ENCODE measurements around the gene TIMP2. TPM values are rescaled to one million over a fixed set of nuclear protein-coding genes. Genes with fewer than 3 reads are reported as not detected.

TIMP2 gene
- total and polyA plus RNA-seq, 4 donors = 47.5 to 176 (median 91.9) TPM

DNA sequence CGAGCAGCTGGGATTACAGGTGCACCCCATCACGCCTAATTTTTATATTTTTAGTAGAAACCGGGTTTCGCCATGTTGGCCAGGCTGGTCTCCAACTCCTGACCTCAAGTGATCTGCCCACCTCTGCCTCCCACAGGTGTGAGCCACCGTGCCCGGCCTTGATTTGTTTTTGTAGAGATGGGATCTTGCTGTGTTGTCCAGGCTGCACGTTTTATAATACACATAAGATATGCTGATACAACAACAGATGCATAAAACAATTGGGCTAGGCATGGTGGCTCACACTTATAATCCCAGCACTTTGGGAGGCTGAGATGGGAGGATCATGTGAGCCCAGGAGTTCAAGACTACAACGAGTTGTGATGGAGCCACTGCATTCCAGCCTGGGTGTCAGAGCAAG lies 90.6 kb downstream of the TIMP2 start:
- TF ChIP-seq, protein P1, sequence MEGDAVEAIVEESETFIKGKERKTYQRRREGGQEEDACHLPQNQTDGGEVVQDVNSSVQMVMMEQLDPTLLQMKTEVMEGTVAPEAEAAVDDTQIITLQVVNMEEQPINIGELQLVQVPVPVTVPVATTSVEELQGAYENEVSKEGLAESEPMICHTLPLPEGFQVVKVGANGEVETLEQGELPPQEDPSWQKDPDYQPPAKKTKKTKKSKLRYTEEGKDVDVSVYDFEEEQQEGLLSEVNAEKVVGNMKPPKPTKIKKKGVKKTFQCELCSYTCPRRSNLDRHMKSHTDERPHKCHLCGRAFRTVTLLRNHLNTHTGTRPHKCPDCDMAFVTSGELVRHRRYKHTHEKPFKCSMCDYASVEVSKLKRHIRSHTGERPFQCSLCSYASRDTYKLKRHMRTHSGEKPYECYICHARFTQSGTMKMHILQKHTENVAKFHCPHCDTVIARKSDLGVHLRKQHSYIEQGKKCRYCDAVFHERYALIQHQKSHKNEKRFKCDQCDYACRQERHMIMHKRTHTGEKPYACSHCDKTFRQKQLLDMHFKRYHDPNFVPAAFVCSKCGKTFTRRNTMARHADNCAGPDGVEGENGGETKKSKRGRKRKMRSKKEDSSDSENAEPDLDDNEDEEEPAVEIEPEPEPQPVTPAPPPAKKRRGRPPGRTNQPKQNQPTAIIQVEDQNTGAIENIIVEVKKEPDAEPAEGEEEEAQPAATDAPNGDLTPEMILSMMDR (IDR thresholded peaks at IDR 0.05; ENCODE audit: control extremely low read depth, extremely low read depth) = no peak
- Histone ChIP-seq H3K9me3 (ENCODE audit: control insufficient read depth in 4 of 4, insufficient read depth in 3 of 4, low read length in 3 of 4) (no peaks in the 10 kb centered on the region), H3K27me3 (ENCODE audit: control insufficient read depth in 3 of 3, insufficient read depth in 3 of 3, low read length in 2 of 3) (no peaks in the 10 kb centered on the region), H3K36me3 (ENCODE audit: control insufficient read depth in 4 of 4, insufficient read depth in 4 of 4, low read length in 4 of 4) (peaks cover 27 to 50% (median 44%) of the 10 kb centered on the region in 4 donors), H3K27ac (ENCODE audit: low read depth in 1 of 2, low read length in 1 of 2) (no peak overlapping the region), H3K4me1 (ENCODE audit: control insufficient read depth in 5 of 5, insufficient read depth in 5 of 5, low read length in 5 of 5) (peaks cover 0 to 12% (median 10%) of the 10 kb centered on the region in 5 donors), H3K9ac (ENCODE audit: insufficient read depth in 1 of 2, low read length in 2 of 2) (no peak overlapping the region), H3K4me3 (no peak overlapping the region)
- 94 to 95% methylated on average over 8 of the region's 8 CpGs for WGBS, 2 donors
- ATAC-seq (ENCODE audit: insufficient read depth, low FRiP score) = no peak
- no peak for DNase-seq

DNA sequence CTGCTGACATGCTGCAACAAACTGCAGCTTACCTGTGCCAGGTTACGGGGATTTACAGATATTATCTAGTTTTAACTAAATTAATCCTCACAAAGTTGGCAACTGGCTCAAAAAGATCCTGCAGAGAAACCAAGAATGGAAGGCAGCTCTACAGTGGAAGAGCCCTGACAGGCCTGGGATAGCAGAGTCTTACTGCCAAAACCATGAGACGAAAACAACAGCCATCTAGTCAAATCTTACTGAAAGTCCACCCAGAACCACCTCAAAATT lies 92.7 kb downstream of the TIMP2 start:
- TF ChIP-seq, protein P1 (IDR thresholded peaks at IDR 0.05; ENCODE audit: control extremely low read depth, extremely low read depth) = no peak
- 92 to 95% methylated on average over 2 of the region's 2 CpGs for WGBS, 2 donors

GRCh38 chr17:78831688-78832540 lies 93.3 kb downstream of the TIMP2 start:
- Histone ChIP-seq H3K9ac (ENCODE audit: insufficient read depth in 1 of 2, low read length in 2 of 2) (no peak overlapping the region), H3K27ac (ENCODE audit: low read depth in 1 of 2, low read length in 1 of 2) (no peak overlapping the region), H3K9me3 (ENCODE audit: control insufficient read depth in 4 of 4, insufficient read depth in 3 of 4, low read length in 3 of 4) (no peaks in the 10 kb centered on the region), H3K4me3 (no peak overlapping the region), H3K36me3 (ENCODE audit: control insufficient read depth in 4 of 4, insufficient read depth in 4 of 4, low read length in 4 of 4) (peaks cover 24 to 61% (median 50%) of the 10 kb centered on the region in 4 donors), H3K27me3 (ENCODE audit: control insufficient read depth in 3 of 3, insufficient read depth in 3 of 3, low read length in 2 of 3) (no peaks in the 10 kb centered on the region), H3K4me1 (ENCODE audit: control insufficient read depth in 5 of 5, insufficient read depth in 5 of 5, low read length in 5 of 5) (no peaks in the 10 kb centered on the region)
- ATAC-seq (ENCODE audit: insufficient read depth, low FRiP score) (no peak), DNase-seq (no peak)
- 82 to 93% methylated on average over 15 of the region's 15 CpGs for WGBS, 2 donors
- TF ChIP-seq, protein P1 (IDR thresholded peaks at IDR 0.05; ENCODE audit: control extremely low read depth, extremely low read depth) = no peak

More for the DNA sequence above, 92.7 kb downstream of the TIMP2 start:
- Histone ChIP-seq H3K9me3 (ENCODE audit: control insufficient read depth in 4 of 4, insufficient read depth in 3 of 4, low read length in 3 of 4) (no peaks in the 10 kb centered on the region), H3K9ac (ENCODE audit: insufficient read depth in 1 of 2, low read length in 2 of 2) (no peak overlapping the region), H3K27me3 (ENCODE audit: control insufficient read depth in 3 of 3, insufficient read depth in 3 of 3, low read length in 2 of 3) (no peaks in the 10 kb centered on the region), H3K4me1 (ENCODE audit: control insufficient read depth in 5 of 5, insufficient read depth in 5 of 5, low read length in 5 of 5) (no peaks in the 10 kb centered on the region), H3K36me3 (ENCODE audit: control insufficient read depth in 4 of 4, insufficient read depth in 4 of 4, low read length in 4 of 4) (peaks cover 29 to 60% (median 50%) of the 10 kb centered on the region in 4 donors), H3K4me3 (no peak overlapping the region), H3K27ac (ENCODE audit: low read depth in 1 of 2, low read length in 1 of 2) (no peak overlapping the region)
- ATAC-seq (ENCODE audit: insufficient read depth, low FRiP score) (no peak), DNase-seq (no peak)
